Measurements from ENCODE around the gene SND1. TPM values are rescaled to one million over a fixed set of nuclear protein-coding genes. Genes with fewer than 3 reads are reported as not detected.

The SND1 gene
- total and polyA plus RNA-seq, 2 of the 4 experiments (the other 2 are of a cell fraction), result 154 to 294 TPM

DNA sequence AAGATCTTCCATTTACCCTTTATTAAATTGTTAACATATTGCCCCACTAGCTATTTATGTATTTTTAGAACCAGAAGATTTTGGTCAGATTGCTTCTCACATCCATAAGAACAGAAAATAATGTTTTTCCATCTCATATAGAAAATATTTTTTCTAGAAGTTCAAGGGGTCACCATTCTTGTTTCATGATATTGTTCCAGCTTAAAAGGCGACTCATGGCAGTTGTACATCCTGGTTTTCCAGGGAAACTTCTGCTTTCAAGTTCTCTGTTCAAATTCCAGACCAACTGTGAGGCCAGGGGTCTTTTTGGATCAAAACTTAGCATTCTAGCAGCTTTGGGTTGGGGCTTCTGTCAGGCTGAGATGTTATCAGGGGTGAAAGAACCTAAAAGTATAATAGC is 294.9 kb downstream of the SND1 start:
- H3K9me1 ChIP-seq (ENCODE audit: insufficient read depth, low read length), result peaks cover 11% of the 10 kb centered on the region
- no peak overlapping the region for H2AFZ ChIP-seq (replicated peaks; ENCODE audit: low read length, poor library complexity)
- no peaks in the 10 kb centered on the region for H3K27me3 ChIP-seq (ENCODE audit: control insufficient read depth, insufficient read depth, low read length)
- POLR2A ChIA-PET (ENCODE audit: unreplicated experiment), result no interaction called here
- H3K4me1 ChIP-seq (ENCODE audit: control insufficient read depth, insufficient read depth, low read length), result peaks cover 10% of the 10 kb centered on the region
- peak; percentile 54 for DNase-seq
- H2AK9ac ChIP-seq (replicated peaks; ENCODE audit: low read depth, low read length, poor library complexity), result no peak overlapping the region
- H2AK5ac ChIP-seq (ENCODE audit: low read depth, low read length), result no peak overlapping the region
- 0 out of 2 replicates have a peak overlapping the region, but pooled peaks have one; percentile 32 for H3K4me2 ChIP-seq (ENCODE audit: low read depth, low read length)
- no peak overlapping the region for H2BK120ac ChIP-seq (ENCODE audit: low read depth, low read length)
- H4K8ac ChIP-seq (ENCODE audit: low read depth in 2 of 2, low read length in 2 of 2), result no peak overlapping the region
- no peak overlapping the region for H3K18ac ChIP-seq (ENCODE audit: low read depth, low read length)
- no peak overlapping the region for H3K27ac ChIP-seq (ENCODE audit: insufficient read depth, low read length)
- H4K91ac ChIP-seq (ENCODE audit: insufficient read depth, low read depth, low read length), result no peak overlapping the region
- H4K20me1 ChIP-seq (ENCODE audit: insufficient read depth, low read length), result peaks cover 15% of the 10 kb centered on the region
- H3K4ac ChIP-seq (ENCODE audit: low read depth, low read length), result no peak overlapping the region
- peaks cover 43 to 77% of the 10 kb centered on the region in 2 experiments for H3K79me1 ChIP-seq (ENCODE audit: low read depth in 1 of 2, low read length in 2 of 2)
- H2BK20ac ChIP-seq (ENCODE audit: low read depth, low read length), result no peak overlapping the region
- no peak overlapping the region for H3K23ac ChIP-seq (ENCODE audit: low read depth, low read length)
- no peaks in the 10 kb centered on the region for H3K9me3 ChIP-seq (ENCODE audit: control insufficient read depth, insufficient read depth, low read length)
- in situ Hi-C loops (cut with MboI; ENCODE audit: low sequenced_read_pairs), result no loop called here
- peaks cover 5% of the 10 kb centered on the region for H3K36me3 ChIP-seq (ENCODE audit: control insufficient read depth, insufficient read depth, low read length)
- dilution Hi-C loops (cut with HindIII; ENCODE audit: low sequenced_read_pairs, unreplicated experiment), result no loop called here
- BruUV-seq (replicated peaks), result no TSS peak
- no peak overlapping the region for H3K9ac ChIP-seq (ENCODE audit: low read depth, low read length)
- no peak overlapping the region for H2BK15ac ChIP-seq (ENCODE audit: low read depth, low read length)
- ATAC-seq (ENCODE audit: low read depth), result peak; percentile 34; the same call in 1 of the 2 replicates
- intact Hi-C loops (cut with micrococcal nuclease), result no loop called here
- H3K4me3 ChIP-seq (ENCODE audit: insufficient read depth, low read depth, low read length), result no peak overlapping the region
- no peak overlapping the region for H2BK5ac ChIP-seq (ENCODE audit: low read depth, low read length, poor library complexity, severe bottlenecking)
- no peak overlapping the region for H3K14ac ChIP-seq (replicated peaks; ENCODE audit: low read depth, low read length)
- WGBS, 2 experiments (ENCODE audit: extremely low coverage in 2 of 2, insufficient read length in 1 of 2), result 100% methylated on average over 1 of the region's 1 CpG; no CpG with 5 or more reads in 1 of the 2 experiments
- TF ChIP-seq BHLHE40 (IDR thresholded peaks at IDR 0.05; ENCODE audit: low read depth, low read length) (no peak), CEBPB (IDR thresholded peaks at IDR 0.05; ENCODE audit: low read depth, low read length) (no peak), RCOR1 (IDR thresholded peaks at IDR 0.05; ENCODE audit: insufficient replicate concordance, low read length) (no peak), RFX5 (IDR thresholded peaks at IDR 0.05; ENCODE audit: low read depth, low read length) (no peak)
- TF ChIP-seq, protein P1, sequence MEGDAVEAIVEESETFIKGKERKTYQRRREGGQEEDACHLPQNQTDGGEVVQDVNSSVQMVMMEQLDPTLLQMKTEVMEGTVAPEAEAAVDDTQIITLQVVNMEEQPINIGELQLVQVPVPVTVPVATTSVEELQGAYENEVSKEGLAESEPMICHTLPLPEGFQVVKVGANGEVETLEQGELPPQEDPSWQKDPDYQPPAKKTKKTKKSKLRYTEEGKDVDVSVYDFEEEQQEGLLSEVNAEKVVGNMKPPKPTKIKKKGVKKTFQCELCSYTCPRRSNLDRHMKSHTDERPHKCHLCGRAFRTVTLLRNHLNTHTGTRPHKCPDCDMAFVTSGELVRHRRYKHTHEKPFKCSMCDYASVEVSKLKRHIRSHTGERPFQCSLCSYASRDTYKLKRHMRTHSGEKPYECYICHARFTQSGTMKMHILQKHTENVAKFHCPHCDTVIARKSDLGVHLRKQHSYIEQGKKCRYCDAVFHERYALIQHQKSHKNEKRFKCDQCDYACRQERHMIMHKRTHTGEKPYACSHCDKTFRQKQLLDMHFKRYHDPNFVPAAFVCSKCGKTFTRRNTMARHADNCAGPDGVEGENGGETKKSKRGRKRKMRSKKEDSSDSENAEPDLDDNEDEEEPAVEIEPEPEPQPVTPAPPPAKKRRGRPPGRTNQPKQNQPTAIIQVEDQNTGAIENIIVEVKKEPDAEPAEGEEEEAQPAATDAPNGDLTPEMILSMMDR (conservative IDR thresholded peaks at IDR 0.05; ENCODE audit: low read depth, low read length), result no peak
- CTCF ChIA-PET, result no interaction called here
- no peak overlapping the region for H4K5ac ChIP-seq (ENCODE audit: low read depth, low read length)
- no peak overlapping the region for H3K56ac ChIP-seq (ENCODE audit: extremely low read depth, insufficient read depth, low read length)
